Middle frontal gyrus (tissue), 1 donor: ENCODE results near the gene PRMT2.
"Not testable (repeated sequence)": the region's sequence is repeated elsewhere in the genome, so short reads cannot be mapped to it uniquely, and the experiment has no call there.

Experiments used
- DNase-seq: peaks from one replicate; pipeline ENCODE4 v3.0.0-alpha.2; 2015; ENCODE audit warnings: low spot score; ENCODE audit errors: extremely low spot score

PRMT2 gene

GRCh38 chr21:46668381-46668780 lies 32.9 kb downstream of the PRMT2 start:
- no peak for DNase-seq

GRCh38 chr21:46668904-46669303 lies 33.4 kb downstream of the PRMT2 start:
- not testable (repeated sequence) for DNase-seq

DNA sequence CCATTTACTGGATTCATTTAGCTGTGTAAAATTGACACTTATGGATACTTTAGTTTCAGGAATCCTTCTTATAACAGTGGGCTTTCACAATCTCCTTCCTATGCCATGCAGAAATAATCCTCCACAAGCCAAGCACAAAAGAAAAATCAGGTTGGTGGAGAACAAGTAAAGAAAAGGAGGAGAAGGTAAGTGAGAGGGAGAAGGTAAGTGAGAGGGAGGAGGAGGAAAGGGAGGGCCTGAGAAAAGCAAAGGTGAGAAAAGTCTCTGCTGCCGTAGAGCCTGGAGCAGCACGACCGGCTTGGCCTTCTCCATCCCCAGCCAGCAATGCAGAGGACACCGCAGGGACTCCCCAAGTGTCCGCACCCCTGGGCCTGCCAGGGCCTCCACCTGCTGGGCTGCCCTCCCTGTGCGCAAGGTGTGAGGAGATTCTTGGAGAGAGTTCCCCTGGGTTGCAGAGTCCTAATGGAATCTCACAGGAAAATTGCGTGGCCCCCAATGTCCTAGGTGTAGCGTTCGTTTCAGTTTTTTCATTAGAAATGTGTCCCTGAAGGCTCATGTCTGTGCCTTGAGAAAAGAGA lies 39.0 kb downstream of the PRMT2 start:
- DNase-seq, result no peak

- DNase-seq, result no peak
These were observed 40.3 kb downstream of the PRMT2 start for GRCh38 chr21:46675595-46676280.

DNA sequence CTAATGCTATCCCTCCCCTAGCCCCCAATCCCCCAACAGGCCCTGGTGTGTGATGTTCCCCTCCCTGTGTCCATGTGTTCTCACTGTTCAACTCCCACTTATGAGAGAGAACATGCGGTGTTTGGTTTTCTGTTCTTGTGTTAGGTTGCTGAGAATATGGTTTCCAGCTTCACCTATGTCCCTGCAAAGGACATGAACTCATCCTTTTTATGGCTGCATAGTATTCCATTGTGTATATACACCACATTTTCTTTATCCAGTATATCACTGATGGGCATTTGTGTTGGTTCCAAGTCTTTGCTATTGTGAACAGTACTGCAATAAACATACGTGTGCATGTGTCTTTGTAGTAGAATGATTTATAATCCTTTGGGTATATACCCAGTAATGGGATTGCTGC lies 41.1 kb downstream of the PRMT2 start:
- DNase-seq, result not testable (repeated sequence)

GRCh38 chr21:46681593-46681992 lies 46.1 kb downstream of the PRMT2 start:
- DNase-seq, result not testable (repeated sequence)

GRCh38 chr21:46698652-46699051 lies 63.2 kb downstream of the PRMT2 start:
- DNase-seq, result not testable (repeated sequence)

- DNase-seq, result not testable (repeated sequence)
These were observed 63.6 kb downstream of the PRMT2 start for GRCh38 chr21:46699104-46699503.
